ENCODE results near the gene PTPN14.

DNA sequence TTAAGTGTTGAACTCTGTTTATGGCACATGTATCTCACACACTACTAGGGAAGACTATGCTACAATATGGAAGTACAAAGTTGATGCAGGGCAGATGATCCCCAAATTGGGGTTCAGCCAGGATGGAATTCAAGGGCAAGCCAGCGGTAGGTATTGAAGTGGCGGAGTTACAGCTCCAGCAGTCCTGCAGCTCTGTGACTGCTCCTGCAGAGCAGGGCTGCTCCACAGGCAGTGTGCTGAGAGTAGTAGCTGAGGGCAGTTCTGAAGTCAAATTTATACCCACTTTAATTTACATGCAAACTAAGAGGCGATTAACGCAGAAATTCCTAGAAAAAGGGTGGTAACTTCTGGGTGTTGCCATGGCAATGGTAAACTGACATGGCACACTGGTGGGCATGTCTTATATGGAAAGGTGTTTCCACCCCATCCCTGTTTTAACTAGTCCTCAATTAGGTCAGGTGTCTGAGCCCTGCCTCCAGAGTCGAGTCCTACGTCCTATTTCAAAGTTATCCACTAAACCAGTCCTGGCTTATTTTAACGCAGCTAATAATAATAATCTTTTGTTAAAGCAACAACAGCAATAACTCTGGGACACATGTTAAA, 31.0 kb upstream of the PTPN14 start:
- TF ChIP-seq, protein P1, sequence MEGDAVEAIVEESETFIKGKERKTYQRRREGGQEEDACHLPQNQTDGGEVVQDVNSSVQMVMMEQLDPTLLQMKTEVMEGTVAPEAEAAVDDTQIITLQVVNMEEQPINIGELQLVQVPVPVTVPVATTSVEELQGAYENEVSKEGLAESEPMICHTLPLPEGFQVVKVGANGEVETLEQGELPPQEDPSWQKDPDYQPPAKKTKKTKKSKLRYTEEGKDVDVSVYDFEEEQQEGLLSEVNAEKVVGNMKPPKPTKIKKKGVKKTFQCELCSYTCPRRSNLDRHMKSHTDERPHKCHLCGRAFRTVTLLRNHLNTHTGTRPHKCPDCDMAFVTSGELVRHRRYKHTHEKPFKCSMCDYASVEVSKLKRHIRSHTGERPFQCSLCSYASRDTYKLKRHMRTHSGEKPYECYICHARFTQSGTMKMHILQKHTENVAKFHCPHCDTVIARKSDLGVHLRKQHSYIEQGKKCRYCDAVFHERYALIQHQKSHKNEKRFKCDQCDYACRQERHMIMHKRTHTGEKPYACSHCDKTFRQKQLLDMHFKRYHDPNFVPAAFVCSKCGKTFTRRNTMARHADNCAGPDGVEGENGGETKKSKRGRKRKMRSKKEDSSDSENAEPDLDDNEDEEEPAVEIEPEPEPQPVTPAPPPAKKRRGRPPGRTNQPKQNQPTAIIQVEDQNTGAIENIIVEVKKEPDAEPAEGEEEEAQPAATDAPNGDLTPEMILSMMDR (IDR thresholded peaks at IDR 0.05; ENCODE audit: poor library complexity, severe bottlenecking): no peak
- TF ChIP-seq, protein P2, sequence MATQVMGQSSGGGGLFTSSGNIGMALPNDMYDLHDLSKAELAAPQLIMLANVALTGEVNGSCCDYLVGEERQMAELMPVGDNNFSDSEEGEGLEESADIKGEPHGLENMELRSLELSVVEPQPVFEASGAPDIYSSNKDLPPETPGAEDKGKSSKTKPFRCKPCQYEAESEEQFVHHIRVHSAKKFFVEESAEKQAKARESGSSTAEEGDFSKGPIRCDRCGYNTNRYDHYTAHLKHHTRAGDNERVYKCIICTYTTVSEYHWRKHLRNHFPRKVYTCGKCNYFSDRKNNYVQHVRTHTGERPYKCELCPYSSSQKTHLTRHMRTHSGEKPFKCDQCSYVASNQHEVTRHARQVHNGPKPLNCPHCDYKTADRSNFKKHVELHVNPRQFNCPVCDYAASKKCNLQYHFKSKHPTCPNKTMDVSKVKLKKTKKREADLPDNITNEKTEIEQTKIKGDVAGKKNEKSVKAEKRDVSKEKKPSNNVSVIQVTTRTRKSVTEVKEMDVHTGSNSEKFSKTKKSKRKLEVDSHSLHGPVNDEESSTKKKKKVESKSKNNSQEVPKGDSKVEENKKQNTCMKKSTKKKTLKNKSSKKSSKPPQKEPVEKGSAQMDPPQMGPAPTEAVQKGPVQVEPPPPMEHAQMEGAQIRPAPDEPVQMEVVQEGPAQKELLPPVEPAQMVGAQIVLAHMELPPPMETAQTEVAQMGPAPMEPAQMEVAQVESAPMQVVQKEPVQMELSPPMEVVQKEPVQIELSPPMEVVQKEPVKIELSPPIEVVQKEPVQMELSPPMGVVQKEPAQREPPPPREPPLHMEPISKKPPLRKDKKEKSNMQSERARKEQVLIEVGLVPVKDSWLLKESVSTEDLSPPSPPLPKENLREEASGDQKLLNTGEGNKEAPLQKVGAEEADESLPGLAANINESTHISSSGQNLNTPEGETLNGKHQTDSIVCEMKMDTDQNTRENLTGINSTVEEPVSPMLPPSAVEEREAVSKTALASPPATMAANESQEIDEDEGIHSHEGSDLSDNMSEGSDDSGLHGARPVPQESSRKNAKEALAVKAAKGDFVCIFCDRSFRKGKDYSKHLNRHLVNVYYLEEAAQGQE (IDR thresholded peaks at IDR 0.05; ENCODE audit: borderline replicate concordance): no peak
- TF ChIP-seq EP300 (conservative IDR thresholded peaks at IDR 0.05; ENCODE audit: poor library complexity, severe bottlenecking): no peak

Data from neural cell (in vitro differentiated cells).